ENCODE results near the gene GTF2H4. TPM values are rescaled to one million over a fixed set of nuclear protein-coding genes. Genes with fewer than 3 reads are reported as not detected.

GTF2H4 gene
- total and polyA plus RNA-seq, 5 experiments from 2014 or later = 5.1 to 33.9 (median 8.3) TPM

GRCh38 chr6:30890646-30891449, 17.2 kb upstream of the GTF2H4 start:
- ATAC-seq = no peak
- Mint-ChIP-seq H3K36me3 (peaks cover 0 to 20% (median 3%) of the 10 kb centered on the region in 3 donors), H3K4me1 (peaks cover 10 to 11% (median 10%) of the 10 kb centered on the region in 4 donors), H3K27ac (peak overlapping the region in 1 of 10 donors; percentile 56), H3K27me3 (no peaks in the 10 kb centered on the region), H3K4me3 (no peak overlapping the region), H3K9me3 (no peaks in the 10 kb centered on the region)
- no peak for DNase-seq
- POLR2A ChIA-PET = interaction anchor here (0.6 kb wide), 1 partner anchor 312 kb away, joined by 7 read pairs; no protein-coding TSS in a partner anchor

- ATAC-seq (no peak), DNase-seq (no peak)
- H3K27me3 Mint-ChIP-seq = no peaks in the 10 kb centered on the region
- H3K4me1 Mint-ChIP-seq = peaks cover 5 to 7% (median 6%) of the 10 kb centered on the region in 4 donors
- H3K27ac Mint-ChIP-seq = no peak overlapping the region
- POLR2A ChIA-PET = no interaction called here
- peaks cover 0 to 20% (median 3%) of the 10 kb centered on the region in 3 donors for H3K36me3 Mint-ChIP-seq
- H3K9me3 Mint-ChIP-seq = no peaks in the 10 kb centered on the region
- no peak overlapping the region for H3K4me3 Mint-ChIP-seq
These were observed 16.6 kb upstream of the GTF2H4 start for GRCh38 chr6:30891450-30891723.

- Mint-ChIP-seq H3K27me3 (no peaks in the 10 kb centered on the region), H3K36me3 (peaks cover 0 to 20% (median 3%) of the 10 kb centered on the region in 3 donors), H3K27ac (peak overlapping the region in 2 of 10 donors; percentile 14 to 74), H3K4me3 (no peak overlapping the region), H3K4me1 (peaks cover 0 to 6% (median under 1%) of the 10 kb centered on the region in 4 donors), H3K9me3 (no peaks in the 10 kb centered on the region)
- ATAC-seq (no peak), DNase-seq (no peak)
- POLR2A ChIA-PET = no interaction called here
These were observed 16.0 kb upstream of the GTF2H4 start for GRCh38 chr6:30891816-30892538.

GRCh38 chr6:30893001-30893591, 14.9 kb upstream of the GTF2H4 start:
- Mint-ChIP-seq H3K9me3 (no peaks in the 10 kb centered on the region), H3K27ac (no peak overlapping the region), H3K36me3 (peaks cover 0 to 22% (median 1%) of the 10 kb centered on the region in 3 donors), H3K4me1 (peaks cover 0 to 6% (median 0%) of the 10 kb centered on the region in 4 donors), H3K4me3 (peak overlapping the region in 1 of 10 donors; percentile 34), H3K27me3 (no peaks in the 10 kb centered on the region)
- no peak for DNase-seq
- ATAC-seq = no peak
- POLR2A ChIA-PET = no interaction called here

GRCh38 chr6:30893666-30894065, 14.3 kb upstream of the GTF2H4 start:
- no peak for DNase-seq
- Mint-ChIP-seq H3K4me3 (no peak overlapping the region), H3K36me3 (peaks cover 0 to 27% (median 0%) of the 10 kb centered on the region in 3 donors)

GRCh38 chr6:30894381-30894780, 13.6 kb upstream of the GTF2H4 start:
- Mint-ChIP-seq H3K27ac (peak overlapping the region in 1 of 10 donors; percentile 1), H3K4me3 (no peak overlapping the region)
- POLR2A ChIA-PET = no interaction called here

More at GRCh38 chr6:30893666-30894065, 14.3 kb upstream of the GTF2H4 start:
- peaks cover 0 to 7% (median 0%) of the 10 kb centered on the region in 4 donors for H3K4me1 Mint-ChIP-seq
- no peaks in the 10 kb centered on the region for H3K9me3 Mint-ChIP-seq
- ATAC-seq = no peak
- H3K27ac Mint-ChIP-seq = no peak overlapping the region
- H3K27me3 Mint-ChIP-seq = no peaks in the 10 kb centered on the region
- POLR2A ChIA-PET = no interaction called here

GRCh38 chr6:30894935-30895334, 13.1 kb upstream of the GTF2H4 start:
- POLR2A ChIA-PET = interaction anchor here (0.8 kb wide), 1 partner anchor 65 kb away, joined by 3 read pairs; no protein-coding TSS in a partner anchor
- Mint-ChIP-seq H3K27me3 (no peaks in the 10 kb centered on the region), H3K4me3 (no peak overlapping the region), H3K4me1 (peaks cover 0 to 7% (median 0%) of the 10 kb centered on the region in 4 donors), H3K27ac (no peak overlapping the region), H3K36me3 (peaks cover 0 to 23% (median 0%) of the 10 kb centered on the region in 3 donors), H3K9me3 (no peaks in the 10 kb centered on the region)
- DNase-seq (no peak), ATAC-seq (no peak)

More at GRCh38 chr6:30894381-30894780, 13.6 kb upstream of the GTF2H4 start:
- Mint-ChIP-seq H3K4me1 (peaks cover 0 to 7% (median 0%) of the 10 kb centered on the region in 4 donors), H3K9me3 (no peaks in the 10 kb centered on the region), H3K27me3 (no peaks in the 10 kb centered on the region), H3K36me3 (peaks cover 0 to 29% (median 0%) of the 10 kb centered on the region in 3 donors)
- DNase-seq = no peak
- ATAC-seq = no peak

GRCh38 chr6:30895343-30895742, 12.7 kb upstream of the GTF2H4 start:
- POLR2A ChIA-PET = interaction anchor here (0.8 kb wide), 1 partner anchor 66 kb away, joined by 3 read pairs; no protein-coding TSS in a partner anchor
- ATAC-seq (no peak), DNase-seq (no peak)
- Mint-ChIP-seq H3K27ac (peak overlapping the region in 1 of 10 donors; percentile 20), H3K9me3 (no peaks in the 10 kb centered on the region), H3K27me3 (no peaks in the 10 kb centered on the region), H3K4me1 (peaks cover 0 to 5% (median 0%) of the 10 kb centered on the region in 4 donors), H3K4me3 (no peak overlapping the region), H3K36me3 (peaks cover 0 to 23% (median 0%) of the 10 kb centered on the region in 3 donors)

GRCh38 chr6:30896541-30896940, 11.5 kb upstream of the GTF2H4 start:
- H3K4me1 Mint-ChIP-seq = peaks cover 0 to 4% (median 0%) of the 10 kb centered on the region in 4 donors
- H3K36me3 Mint-ChIP-seq = peaks cover 0 to 21% (median 0%) of the 10 kb centered on the region in 3 donors
- no peak overlapping the region for H3K27ac Mint-ChIP-seq
- POLR2A ChIA-PET = no interaction called here
- H3K9me3 Mint-ChIP-seq = no peaks in the 10 kb centered on the region
- no peaks in the 10 kb centered on the region for H3K27me3 Mint-ChIP-seq
- ATAC-seq (no peak), DNase-seq (no peak)
- no peak overlapping the region for H3K4me3 Mint-ChIP-seq

- no peak overlapping the region for H3K27ac Mint-ChIP-seq
- H3K4me1 Mint-ChIP-seq = peaks cover 0 to 8% (median 1%) of the 10 kb centered on the region in 4 donors
- H3K36me3 Mint-ChIP-seq = peaks cover 0 to 18% (median 0%) of the 10 kb centered on the region in 3 donors
- H3K4me3 Mint-ChIP-seq = no peak overlapping the region
- ATAC-seq (no peak), DNase-seq (no peak)
- no peaks in the 10 kb centered on the region for H3K9me3 Mint-ChIP-seq
- POLR2A ChIA-PET = no interaction called here
- H3K27me3 Mint-ChIP-seq = no peaks in the 10 kb centered on the region
These were observed 10.1 kb upstream of the GTF2H4 start for GRCh38 chr6:30897882-30898281.

GRCh38 chr6:30898750-30899360, 9.2 kb upstream of the GTF2H4 start:
- DNase-seq (no peak), ATAC-seq (no peak)
- no peaks in the 10 kb centered on the region for H3K27me3 Mint-ChIP-seq
- POLR2A ChIA-PET = no interaction called here
- peaks cover 0 to 18% (median 0%) of the 10 kb centered on the region in 3 donors for H3K36me3 Mint-ChIP-seq
- H3K4me1 Mint-ChIP-seq = peaks cover 0 to 11% (median under 1%) of the 10 kb centered on the region in 4 donors
- no peak overlapping the region for H3K27ac Mint-ChIP-seq
- no peaks in the 10 kb centered on the region for H3K9me3 Mint-ChIP-seq
- no peak overlapping the region for H3K4me3 Mint-ChIP-seq

- no peak for ATAC-seq
- Mint-ChIP-seq H3K27ac (no peak overlapping the region), H3K27me3 (no peaks in the 10 kb centered on the region), H3K4me1 (peaks cover 0 to 11% (median under 1%) of the 10 kb centered on the region in 4 donors), H3K4me3 (no peak overlapping the region), H3K36me3 (peaks cover 0 to 11% (median 0%) of the 10 kb centered on the region in 3 donors), H3K9me3 (no peaks in the 10 kb centered on the region)
- no peak for DNase-seq
- POLR2A ChIA-PET = no interaction called here
These were observed 7.1 kb upstream of the GTF2H4 start for GRCh38 chr6:30900863-30901417.
